Measurements from ENCODE around the gene SMYD4. TPM values are rescaled to one million over a fixed set of nuclear protein-coding genes. Genes with fewer than 3 reads are reported as not detected.
"Not testable (repeated sequence)": the region's sequence is repeated elsewhere in the genome, so short reads cannot be mapped to it uniquely, and the experiment has no call there.

The SMYD4 gene
- total RNA-seq, 4 donors from 2014 or later = 9.4 to 13.0 (median 10.0) TPM

DNA sequence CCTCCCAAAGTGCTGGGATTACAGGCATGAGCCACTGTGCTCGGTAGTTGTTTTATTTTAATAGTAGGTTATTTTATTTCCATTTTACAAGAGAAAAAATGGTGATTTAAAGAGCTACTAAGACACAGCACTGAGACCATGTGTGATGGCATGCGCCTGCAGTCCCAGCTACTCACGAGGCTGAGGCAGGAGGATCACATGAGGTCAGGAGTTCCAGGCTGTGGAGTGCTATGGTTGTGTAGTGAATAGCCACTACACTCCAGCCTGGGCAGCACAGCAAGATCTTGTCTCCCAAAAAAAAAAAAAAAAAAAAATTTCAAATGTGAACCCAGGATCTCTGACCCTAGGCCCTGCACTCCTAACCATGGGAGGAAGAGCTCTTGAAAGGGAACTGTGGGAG lies 64.1 kb downstream of the SMYD4 start:
- TF ChIP-seq, protein P1, sequence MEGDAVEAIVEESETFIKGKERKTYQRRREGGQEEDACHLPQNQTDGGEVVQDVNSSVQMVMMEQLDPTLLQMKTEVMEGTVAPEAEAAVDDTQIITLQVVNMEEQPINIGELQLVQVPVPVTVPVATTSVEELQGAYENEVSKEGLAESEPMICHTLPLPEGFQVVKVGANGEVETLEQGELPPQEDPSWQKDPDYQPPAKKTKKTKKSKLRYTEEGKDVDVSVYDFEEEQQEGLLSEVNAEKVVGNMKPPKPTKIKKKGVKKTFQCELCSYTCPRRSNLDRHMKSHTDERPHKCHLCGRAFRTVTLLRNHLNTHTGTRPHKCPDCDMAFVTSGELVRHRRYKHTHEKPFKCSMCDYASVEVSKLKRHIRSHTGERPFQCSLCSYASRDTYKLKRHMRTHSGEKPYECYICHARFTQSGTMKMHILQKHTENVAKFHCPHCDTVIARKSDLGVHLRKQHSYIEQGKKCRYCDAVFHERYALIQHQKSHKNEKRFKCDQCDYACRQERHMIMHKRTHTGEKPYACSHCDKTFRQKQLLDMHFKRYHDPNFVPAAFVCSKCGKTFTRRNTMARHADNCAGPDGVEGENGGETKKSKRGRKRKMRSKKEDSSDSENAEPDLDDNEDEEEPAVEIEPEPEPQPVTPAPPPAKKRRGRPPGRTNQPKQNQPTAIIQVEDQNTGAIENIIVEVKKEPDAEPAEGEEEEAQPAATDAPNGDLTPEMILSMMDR (IDR thresholded peaks at IDR 0.05) = no peak
- TF ChIP-seq POLR2A (IDR thresholded peaks at IDR 0.05) = no peak
- intact Hi-C loops (cut with DNase I; ENCODE audit: low total_unique reads) = no loop called here
- no peak for DNase-seq (ENCODE audit: low spot score in 2 of 2)
- 83 to 84% methylated on average over 3 of the region's 3 CpGs for WGBS, 2 donors
- H3K4me3 ChIP-seq (ENCODE audit: low read depth, poor library complexity, severe bottlenecking) = no peak overlapping the region

DNA sequence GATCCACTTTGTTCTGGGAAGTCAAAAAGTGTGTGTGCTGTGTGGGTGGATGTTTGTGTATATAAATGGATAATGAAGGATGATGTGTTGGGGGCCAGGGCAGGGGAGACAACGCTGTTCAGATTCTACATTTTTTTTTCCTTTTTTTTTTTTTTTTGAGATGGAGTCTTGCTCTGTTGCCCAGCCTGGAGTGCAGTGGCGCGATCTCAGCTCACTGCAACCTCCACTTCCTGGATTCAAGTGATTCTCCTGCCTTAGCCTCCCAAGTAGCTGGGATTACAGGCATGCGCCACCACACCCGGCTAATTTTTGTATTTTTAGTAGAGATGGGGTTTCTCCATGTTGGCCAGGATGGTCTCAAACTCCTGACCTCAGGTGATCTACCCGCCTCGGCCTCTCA lies 65.0 kb downstream of the SMYD4 start:
- DNase-seq (ENCODE audit: low spot score in 2 of 2); H3K4me3 ChIP-seq (ENCODE audit: low read depth, poor library complexity, severe bottlenecking); intact Hi-C loops (cut with DNase I; ENCODE audit: low total_unique reads): not testable (repeated sequence)
- WGBS, 2 donors = 78 to 81% methylated on average over 7 of the region's 7 CpGs

DNA sequence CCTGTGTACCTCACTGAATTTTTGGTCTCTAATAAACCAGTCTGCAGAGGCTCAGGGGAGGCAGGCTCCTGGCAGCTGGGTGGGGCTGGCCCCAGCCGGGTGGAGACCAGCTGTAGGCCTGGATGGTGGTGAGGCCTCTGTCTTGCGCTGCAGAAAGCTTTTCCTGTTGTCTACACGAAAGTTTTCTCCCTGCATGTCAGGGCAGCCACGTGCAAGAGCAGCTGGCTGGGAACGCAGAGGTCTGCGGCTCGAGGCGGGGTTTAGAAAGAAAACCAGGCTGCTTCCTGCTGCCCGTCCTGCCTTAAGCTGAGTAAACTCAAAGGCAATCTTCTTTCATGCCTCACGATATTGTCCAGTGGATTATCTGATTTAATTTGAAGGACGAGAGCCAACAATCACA lies 65.4 kb downstream of the SMYD4 start:
- no peak overlapping the region for H3K4me3 ChIP-seq (ENCODE audit: low read depth, poor library complexity, severe bottlenecking)
- peak; percentile 91 to 96 for DNase-seq (ENCODE audit: low spot score in 2 of 2)
- intact Hi-C loops (cut with DNase I; ENCODE audit: low total_unique reads) = no loop called here
- TF ChIP-seq, protein P1 (IDR thresholded peaks at IDR 0.05) = no peak
- no peak for TF ChIP-seq POLR2A (IDR thresholded peaks at IDR 0.05)
- WGBS, 2 donors = 1 to 7% methylated on average over 11 of the region's 11 CpGs

DNA sequence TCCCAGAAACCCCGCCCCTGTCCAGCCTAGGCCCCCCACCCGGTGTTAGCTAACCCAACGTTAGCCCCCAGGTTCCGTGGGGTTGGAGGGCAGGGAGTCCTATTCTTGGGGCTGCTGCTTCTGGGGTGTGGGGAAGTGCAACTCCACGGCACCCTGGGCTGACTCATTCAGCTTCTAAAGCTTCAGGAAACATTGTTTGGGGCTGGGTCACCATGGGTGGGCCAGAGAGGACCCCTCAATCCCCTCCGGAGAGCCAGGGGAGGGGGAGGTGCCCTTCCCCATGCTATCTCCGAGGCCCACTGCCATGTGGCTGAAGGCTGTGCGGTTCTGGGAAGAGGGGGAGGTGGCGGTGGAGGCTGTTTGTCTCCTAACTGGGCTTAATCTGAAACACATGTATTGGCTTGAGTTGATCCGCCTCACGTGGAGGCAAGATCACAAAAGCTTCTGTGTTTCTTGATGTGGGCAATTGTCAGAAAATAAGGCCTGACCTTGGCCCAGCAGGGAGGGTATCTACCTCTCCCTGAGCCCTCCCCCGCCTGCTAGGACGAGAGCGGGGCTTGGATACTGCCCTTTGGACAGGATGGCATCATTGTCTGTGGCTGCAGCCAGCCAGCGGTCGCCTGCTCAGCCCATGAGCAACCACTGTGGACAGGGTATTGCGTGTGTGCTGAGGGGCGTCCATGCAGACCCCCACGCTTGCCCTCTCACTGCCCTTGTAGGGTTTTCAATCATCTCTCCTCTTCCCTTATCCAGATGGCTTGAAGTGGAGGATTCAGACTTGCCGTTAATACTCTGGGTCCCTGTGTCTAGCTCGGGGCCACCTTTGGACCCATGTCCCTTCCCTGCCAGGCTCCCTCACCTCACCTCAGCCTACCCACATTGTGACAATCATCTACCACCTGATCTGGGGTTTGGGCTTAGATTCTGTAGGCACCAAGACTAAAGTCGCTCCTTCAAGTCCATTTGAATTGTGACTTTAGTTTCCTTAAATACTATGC lies 66.5 kb downstream of the SMYD4 start:
- DNase-seq (ENCODE audit: low spot score in 2 of 2) = peak; percentile 82 to 94
- H3K4me3 ChIP-seq (ENCODE audit: low read depth, poor library complexity, severe bottlenecking) = peak overlapping the region; percentile 4
- TF ChIP-seq, protein P1 (IDR thresholded peaks at IDR 0.05) = no peak
- TF ChIP-seq POLR2A (IDR thresholded peaks at IDR 0.05) = no peak
- intact Hi-C loops (cut with DNase I; ENCODE audit: low total_unique reads) = no loop called here
- WGBS, 2 donors = 26 to 41% methylated on average over 20 to 22 of the region's 22 CpGs

DNA sequence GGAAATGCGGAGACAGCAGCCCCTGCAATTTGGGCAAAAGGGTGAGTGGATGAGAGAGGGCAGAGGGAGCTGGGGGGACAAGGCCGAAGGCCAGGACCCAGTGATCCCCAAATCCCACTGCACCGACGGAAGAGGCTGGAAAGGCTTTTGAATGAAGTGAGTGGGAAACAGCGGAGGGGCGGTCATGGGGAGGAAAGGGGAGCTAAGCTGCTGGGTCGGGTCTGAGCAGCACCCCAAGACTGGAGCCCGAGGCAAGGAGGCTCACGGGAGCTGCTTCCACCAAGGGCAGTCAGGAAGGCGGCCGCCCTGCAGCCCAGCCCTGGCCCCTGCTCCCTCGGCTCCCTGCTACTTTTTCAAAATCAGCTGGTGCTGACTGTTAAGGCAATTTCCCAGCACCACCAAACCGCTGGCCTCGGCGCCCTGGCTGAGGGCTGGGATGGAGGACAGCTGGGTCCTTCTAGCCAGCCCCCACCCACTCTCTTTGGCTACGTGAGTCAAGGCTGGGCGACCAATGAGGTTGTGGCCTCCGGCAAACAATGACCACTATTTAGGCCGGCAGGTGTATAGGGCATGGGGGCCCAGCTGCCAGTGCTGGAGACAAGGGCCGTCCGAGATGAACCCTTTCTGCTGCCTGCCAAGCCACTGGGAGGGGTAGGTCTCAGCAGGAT lies 67.3 kb downstream of the SMYD4 start:
- H3K4me3 ChIP-seq (ENCODE audit: low read depth, poor library complexity, severe bottlenecking) = peak overlapping the region; percentile 4
- intact Hi-C loops (cut with DNase I; ENCODE audit: low total_unique reads) = no loop called here
- no peak for DNase-seq (ENCODE audit: low spot score in 2 of 2)
- TF ChIP-seq, protein P1 (IDR thresholded peaks at IDR 0.05) = no peak
- TF ChIP-seq POLR2A (IDR thresholded peaks at IDR 0.05) = no peak
- WGBS, 2 donors = 43 to 52% methylated on average over 14 to 20 of the region's 21 CpGs

DNA sequence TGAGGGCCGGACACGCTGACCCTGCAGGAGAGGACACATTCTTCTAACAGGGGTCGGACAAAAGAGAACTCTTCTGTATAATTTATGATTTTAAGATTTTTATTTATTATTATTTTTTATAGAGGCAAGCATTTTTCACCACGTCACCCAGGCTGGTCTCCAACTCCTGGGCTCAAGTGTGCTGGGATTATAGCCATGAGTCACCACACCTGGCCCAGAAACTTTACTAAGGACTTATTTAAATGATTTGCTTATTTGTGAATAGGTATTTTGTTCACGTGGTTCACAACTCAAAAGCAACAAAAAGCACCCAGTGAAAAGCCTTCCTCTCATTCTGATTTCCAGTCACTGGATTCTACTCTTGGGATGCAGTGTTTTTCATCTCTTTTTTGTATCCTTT lies 70.2 kb downstream of the SMYD4 start:
- H3K4me3 ChIP-seq (ENCODE audit: low read depth, poor library complexity, severe bottlenecking) = no peak overlapping the region
- no peak for TF ChIP-seq POLR2A (IDR thresholded peaks at IDR 0.05)
- TF ChIP-seq, protein P1 (IDR thresholded peaks at IDR 0.05) = no peak
- intact Hi-C loops (cut with DNase I; ENCODE audit: low total_unique reads) = no loop called here
- no peak for DNase-seq (ENCODE audit: low spot score in 2 of 2)
- WGBS, 2 donors = 51 to 66% methylated on average over 5 of the region's 5 CpGs
